Mesothelial cell of epicardium (in vitro differentiated cells): Measurements from ENCODE around the gene LCNL1. TPM values are rescaled to one million over a fixed set of nuclear protein-coding genes. Genes with fewer than 3 reads are reported as not detected.

Experiments
- DNase-seq, 2 experiments: peaks; one replicate each; pipeline ENCODE4 v3.0.0; 2021; ENCODE audit warnings: low spot score in 2 of 2; ENCODE audit not compliant: unreplicated experiment in 2 of 2
- H3K27ac Mint-ChIP-seq: 2 replicates; pipeline ENCODE4 v1.8.0; 2021; ENCODE audit warnings: mixed read lengths
- H3K27me3 Mint-ChIP-seq: 2 replicates; pipeline ENCODE4 v1.8.0; 2021; ENCODE audit warnings: low read depth, mixed read lengths
- H3K36me3 Mint-ChIP-seq: 2 replicates; pipeline ENCODE4 v1.8.0; 2021; ENCODE audit warnings: mixed read lengths
- H3K4me1 Mint-ChIP-seq: 2 replicates; pipeline ENCODE4 v1.8.0; 2021; ENCODE audit warnings: mixed read lengths
- H3K4me3 Mint-ChIP-seq: 2 replicates; pipeline ENCODE4 v1.8.0; 2021; ENCODE audit warnings: mild to moderate bottlenecking, moderate library complexity, mixed read lengths
- H3K9me3 Mint-ChIP-seq: 2 replicates; pipeline ENCODE4 v1.8.0; 2021; ENCODE audit warnings: mixed read lengths
- total RNA-seq: library from RNA; stranded (reverse); gene quantifications from 3 replicates; pipeline ENCODE4 v1.2.1, GENCODE V29; 2021
- TF ChIP-seq, protein P1 (sequence below): fragments of 200-600 bp; sonication (generic); IDR thresholded peaks from one replicate; pipeline ENCODE4 v1.5.0; 2021; ENCODE audit warnings: antibody characterized with exemption; ENCODE audit not compliant: unreplicated experiment

LCNL1 gene
- total RNA-seq, 1 donor from 2014 or later = 5.5 TPM

GRCh38 chr9:137006116-137007003, 23.6 kb downstream of the LCNL1 start:
- Mint-ChIP-seq H3K4me3 (no peak overlapping the region), H3K27me3 (no peaks in the 10 kb centered on the region), H3K4me1 (no peaks in the 10 kb centered on the region), H3K36me3 (peaks cover 1% of the 10 kb centered on the region), H3K9me3 (peaks cover 5% of the 10 kb centered on the region), H3K27ac (no peak overlapping the region)
- TF ChIP-seq, protein P1, sequence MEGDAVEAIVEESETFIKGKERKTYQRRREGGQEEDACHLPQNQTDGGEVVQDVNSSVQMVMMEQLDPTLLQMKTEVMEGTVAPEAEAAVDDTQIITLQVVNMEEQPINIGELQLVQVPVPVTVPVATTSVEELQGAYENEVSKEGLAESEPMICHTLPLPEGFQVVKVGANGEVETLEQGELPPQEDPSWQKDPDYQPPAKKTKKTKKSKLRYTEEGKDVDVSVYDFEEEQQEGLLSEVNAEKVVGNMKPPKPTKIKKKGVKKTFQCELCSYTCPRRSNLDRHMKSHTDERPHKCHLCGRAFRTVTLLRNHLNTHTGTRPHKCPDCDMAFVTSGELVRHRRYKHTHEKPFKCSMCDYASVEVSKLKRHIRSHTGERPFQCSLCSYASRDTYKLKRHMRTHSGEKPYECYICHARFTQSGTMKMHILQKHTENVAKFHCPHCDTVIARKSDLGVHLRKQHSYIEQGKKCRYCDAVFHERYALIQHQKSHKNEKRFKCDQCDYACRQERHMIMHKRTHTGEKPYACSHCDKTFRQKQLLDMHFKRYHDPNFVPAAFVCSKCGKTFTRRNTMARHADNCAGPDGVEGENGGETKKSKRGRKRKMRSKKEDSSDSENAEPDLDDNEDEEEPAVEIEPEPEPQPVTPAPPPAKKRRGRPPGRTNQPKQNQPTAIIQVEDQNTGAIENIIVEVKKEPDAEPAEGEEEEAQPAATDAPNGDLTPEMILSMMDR = no peak
- no peak for DNase-seq

GRCh38 chr9:137007108-137007815, 24.5 kb downstream of the LCNL1 start:
- Mint-ChIP-seq H3K9me3 (peaks cover 5% of the 10 kb centered on the region), H3K27ac (no peak overlapping the region), H3K36me3 (peaks cover 3% of the 10 kb centered on the region), H3K4me3 (no peak overlapping the region), H3K4me1 (no peaks in the 10 kb centered on the region), H3K27me3 (no peaks in the 10 kb centered on the region)
- DNase-seq = no peak
- TF ChIP-seq, protein P1 = no peak

DNA sequence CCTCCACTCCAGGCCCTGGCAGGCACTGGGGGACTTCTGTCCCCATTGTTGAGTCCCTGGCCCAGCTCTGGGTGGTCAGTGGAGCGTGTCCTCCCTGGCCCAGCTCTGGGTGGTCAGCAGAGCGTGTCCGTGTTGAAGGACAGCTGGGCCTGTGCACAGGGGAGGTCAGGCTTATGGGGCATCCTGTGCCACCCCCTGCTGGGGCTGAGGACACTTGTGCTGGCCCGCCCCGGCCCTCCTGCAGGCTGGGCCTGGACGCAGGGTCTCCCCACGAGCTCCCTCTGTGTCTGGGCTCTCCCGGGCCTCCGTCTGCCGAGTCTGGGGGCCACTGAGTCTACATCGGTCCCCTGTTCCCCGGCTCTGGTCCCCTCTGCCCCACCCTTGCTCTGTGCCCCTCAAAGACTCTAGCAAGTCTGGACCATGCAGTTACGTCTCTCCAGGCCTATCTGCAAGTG, 25.1 kb downstream of the LCNL1 start:
- Mint-ChIP-seq H3K27ac (no peak overlapping the region), H3K27me3 (no peaks in the 10 kb centered on the region), H3K4me1 (no peaks in the 10 kb centered on the region), H3K36me3 (peaks cover 6% of the 10 kb centered on the region), H3K9me3 (peaks cover 5% of the 10 kb centered on the region), H3K4me3 (no peak overlapping the region)
- no peak for DNase-seq
- TF ChIP-seq, protein P1 = no peak

DNA sequence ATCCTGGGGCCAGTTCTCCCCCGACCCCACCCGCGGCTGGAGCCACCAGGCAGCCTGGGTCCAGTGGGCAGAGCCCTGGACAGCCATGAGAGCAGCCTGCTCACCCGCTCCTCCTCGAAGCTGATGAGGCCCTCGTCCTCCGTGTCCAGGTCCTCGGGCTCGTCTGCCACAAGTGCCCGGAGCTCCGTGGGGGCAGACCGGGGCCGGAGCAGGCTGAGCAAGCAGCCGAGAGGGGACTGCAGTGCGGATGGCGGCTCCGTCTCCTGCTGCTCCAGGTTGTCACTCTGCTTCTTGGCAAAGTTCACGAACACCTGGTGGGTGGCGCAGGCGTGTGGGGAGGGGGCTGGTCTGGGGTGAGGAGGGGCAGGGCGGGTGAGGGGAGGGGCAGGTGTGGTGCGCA, 25.5 kb downstream of the LCNL1 start:
- Mint-ChIP-seq H3K27me3 (no peaks in the 10 kb centered on the region), H3K27ac (no peak overlapping the region), H3K9me3 (peaks cover 5% of the 10 kb centered on the region), H3K36me3 (peaks cover 6% of the 10 kb centered on the region), H3K4me3 (no peak overlapping the region), H3K4me1 (no peaks in the 10 kb centered on the region)
- DNase-seq = no peak
- TF ChIP-seq, protein P1 = no peak

DNA sequence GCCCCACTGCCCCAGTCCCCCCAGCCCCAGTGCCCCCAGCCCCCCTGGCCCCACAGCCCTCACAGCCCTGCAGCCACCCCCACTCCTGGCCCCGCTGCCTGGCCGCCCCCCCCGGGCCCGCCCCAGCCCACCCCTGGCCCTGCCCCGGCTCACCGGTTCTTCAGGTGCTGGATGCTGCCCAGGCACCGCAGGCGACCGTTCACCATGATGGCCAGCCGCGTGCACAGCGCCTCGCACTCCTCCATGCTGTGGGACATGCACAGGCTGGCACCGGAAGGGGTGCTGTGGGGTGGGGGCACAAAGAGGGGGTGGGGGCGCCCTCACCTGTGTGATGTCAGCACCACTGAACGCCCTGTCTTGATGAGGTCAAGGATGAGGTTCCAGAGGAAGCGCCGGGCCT, 26.4 kb downstream of the LCNL1 start:
- TF ChIP-seq, protein P1 = no peak
- DNase-seq = no peak
- Mint-ChIP-seq H3K27me3 (no peaks in the 10 kb centered on the region), H3K36me3 (peaks cover 6% of the 10 kb centered on the region), H3K4me3 (no peak overlapping the region), H3K27ac (no peak overlapping the region), H3K4me1 (no peaks in the 10 kb centered on the region), H3K9me3 (peaks cover 5% of the 10 kb centered on the region)
